GM23248 (cell line): ENCODE results near the gene GUSB. TPM values are rescaled to one million over a fixed set of nuclear protein-coding genes. Genes with fewer than 3 reads are reported as not detected.

Experiments used
- DNase-seq: peaks from one replicate; pipeline ENCODE4 v3.0.0-alpha.2; 2015
- H2AFZ ChIP-seq: fragments of 200-600 bp; sonication (generic); 2 replicates; pipeline ENCODE4 v1.6.1; 2016; ENCODE audit warnings: antibody characterized with exemption
- H3F3A ChIP-seq: fragments of 200-600 bp; sonication (generic); 2 replicates; pipeline ENCODE4 v1.6.1; 2016; ENCODE audit warnings: mild to moderate bottlenecking, antibody characterized with exemption, mixed run types; ENCODE audit not compliant: insufficient read depth
- H3K27ac ChIP-seq: fragments of 200-600 bp; sonication (generic); 2 replicates; pipeline ENCODE4 v1.5.1; 2016; ENCODE audit warnings: mild to moderate bottlenecking
- H3K27me3 ChIP-seq: fragments of 200-600 bp; sonication (generic); replicated peaks from 2 replicates; pipeline ENCODE4 v1.6.1; 2016; ENCODE audit warnings: mild to moderate bottlenecking; ENCODE audit not compliant: insufficient read depth
- H3K36me3 ChIP-seq: fragments of 200-600 bp; sonication (generic); 2 replicates; pipeline ENCODE4 v1.6.1; 2016; ENCODE audit warnings: low read depth, mild to moderate bottlenecking
- H3K4me1 ChIP-seq: fragments of 200-600 bp; sonication (generic); 2 replicates; pipeline ENCODE4 v1.6.1; 2016; ENCODE audit warnings: mild to moderate bottlenecking; ENCODE audit not compliant: insufficient read depth
- H3K4me2 ChIP-seq: fragments of 200-600 bp; sonication (generic); one replicate; pipeline ENCODE4 v1.6.1; 2016; ENCODE audit warnings: mild to moderate bottlenecking; ENCODE audit not compliant: unreplicated experiment
- H3K4me3 ChIP-seq: fragments of 200-600 bp; sonication (generic); 2 replicates; pipeline ENCODE4 v1.5.1; 2016; ENCODE audit warnings: mild to moderate bottlenecking
- H3K79me2 ChIP-seq: fragments of 200-600 bp; sonication (generic); 2 replicates; pipeline ENCODE4 v1.6.1; 2016; ENCODE audit warnings: mild to moderate bottlenecking; ENCODE audit not compliant: insufficient read depth
- H3K9ac ChIP-seq: fragments of 200-600 bp; sonication (generic); 2 replicates; pipeline ENCODE4 v1.6.1; 2016; ENCODE audit warnings: mild to moderate bottlenecking
- H3K9me2 ChIP-seq: fragments of 200-600 bp; sonication (generic); 2 replicates; pipeline ENCODE4 v1.6.1; 2016; ENCODE audit warnings: mixed run types, mild to moderate bottlenecking, moderate library complexity; ENCODE audit not compliant: insufficient read depth
- H3K9me3 ChIP-seq: fragments of 200-600 bp; sonication (generic); one replicate; pipeline ENCODE4 v1.6.1; 2017; ENCODE audit warnings: low read depth
- H4K20me1 ChIP-seq: fragments of 200-600 bp; sonication (generic); 2 replicates; pipeline ENCODE4 v1.6.0; 2016; ENCODE audit not compliant: insufficient read depth
- EZH2 ChIP-seq: fragments of 200-600 bp; sonication (generic); IDR thresholded peaks from 2 replicates; pipeline ENCODE4 v1.6.1; 2018; ENCODE audit warnings: antibody characterized with exemption, mild to moderate bottlenecking; ENCODE audit not compliant: insufficient read depth, poor library complexity, severe bottlenecking
- EZH2phosphoT487 ChIP-seq: fragments of 200-600 bp; sonication (generic); IDR thresholded peaks from 2 replicates; pipeline ENCODE4 v1.6.1; 2018; ENCODE audit warnings: antibody characterized with exemption, moderate library complexity, mild to moderate bottlenecking, low read depth; ENCODE audit not compliant: insufficient read depth
- WGBS, 2 experiments: methylation state at CpG; one replicate each; pipeline ENCODE4 v1.1.6; 2015 to 2017; ENCODE audit warnings: low lambda C conversion rate in 2 of 2, low coverage in 1 of 2; ENCODE audit errors: missing lambda C conversion rate in 2 of 2; 5-methylcytosine and 5-hydroxymethylcytosine counted together
- in situ Hi-C: fragments of 300-500 bp; cut with MboI; formaldehyde crosslinking; loops from 2 replicates; pipeline ENCODE4 v1.15.0; 2020
- polyA plus RNA-seq: library from polyadenylated mRNA; unstranded; fragments of >200 nt; fragmentation: Nextera tagmentation; extraction: Ambion mirVana; gene quantifications from 2 replicates; pipeline ENCODE4 v1.2.1, GENCODE V29; 2016
- total RNA-seq: library from RNA; depleted of rRNA; stranded (reverse); fragments of >200 nt; shearing (Covaris generic); gene quantifications from 2 replicates; pipeline ENCODE4 v1.2.3, GENCODE V29; 2014

The GUSB gene
- total and polyA plus RNA-seq, 2 experiments from 2014 or later = 11.6 to 39.7 TPM

DNA sequence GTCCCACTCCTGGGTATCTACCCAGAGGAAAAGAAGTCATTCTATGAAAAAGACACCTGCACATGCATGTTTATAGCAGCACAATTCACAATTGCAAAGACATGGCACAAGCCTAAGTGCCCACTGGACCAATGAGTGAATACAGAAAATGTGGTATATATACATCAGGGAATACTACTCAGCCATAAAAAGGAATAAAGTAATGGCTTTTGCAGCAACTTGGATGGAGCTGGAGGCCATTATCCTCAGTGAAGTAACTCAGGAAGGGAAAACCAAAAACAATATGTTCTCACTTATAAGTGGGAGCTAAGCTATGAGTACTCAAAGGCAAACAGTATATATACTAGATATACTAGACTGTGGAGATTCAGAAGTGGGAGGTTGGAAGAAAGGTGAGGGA lies 55.4 kb downstream of the GUSB start:
- H3K79me2 ChIP-seq = peaks cover 92% of the 10 kb centered on the region
- no peak overlapping the region for H3K4me2 ChIP-seq
- 0 out of 2 replicates have a peak, but pooled peaks cover 6% of the 10 kb centered on the region for H4K20me1 ChIP-seq
- H3K9me3 ChIP-seq = no peaks in the 10 kb centered on the region
- no peaks in the 10 kb centered on the region for H3K9me2 ChIP-seq
- in situ Hi-C loops = no loop called here
- no peaks in the 10 kb centered on the region for H3F3A ChIP-seq
- H3K4me3 ChIP-seq = no peak overlapping the region
- H3K9ac ChIP-seq = no peak overlapping the region
- H3K4me1 ChIP-seq = no peaks in the 10 kb centered on the region
- TF ChIP-seq EZH2phosphoT487 (no peak), EZH2 (no peak)
- no peak overlapping the region for H2AFZ ChIP-seq
- no peak overlapping the region for H3K27ac ChIP-seq
- no peaks in the 10 kb centered on the region for H3K36me3 ChIP-seq
- H3K27me3 ChIP-seq = no peaks in the 10 kb centered on the region
- no peak for DNase-seq

DNA sequence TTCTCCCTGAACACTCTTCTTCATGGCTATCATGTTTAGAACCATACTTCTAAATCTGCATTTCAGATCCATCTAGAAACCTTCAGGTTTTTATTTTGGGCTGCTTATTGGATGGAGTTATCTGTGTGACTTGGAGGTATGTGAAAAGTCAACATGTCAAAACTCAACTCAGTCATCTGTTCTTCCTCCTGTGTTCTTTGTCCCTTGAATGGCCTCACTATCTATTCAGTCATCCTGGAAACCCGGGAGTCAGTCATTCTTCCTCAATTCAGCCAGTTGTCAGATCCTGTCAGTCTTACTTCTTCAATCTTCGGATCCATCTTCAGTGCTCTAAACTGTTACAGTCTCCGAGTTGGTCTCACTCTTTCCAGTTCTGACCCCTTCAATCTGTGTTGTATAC lies 57.0 kb downstream of the GUSB start:
- no peaks in the 10 kb centered on the region for H3K9me2 ChIP-seq
- no peak overlapping the region for H3K9ac ChIP-seq
- no peaks in the 10 kb centered on the region for H3K4me1 ChIP-seq
- in situ Hi-C loops = no loop called here
- no peaks in the 10 kb centered on the region for H3K36me3 ChIP-seq
- TF ChIP-seq EZH2phosphoT487 (no peak), EZH2 (no peak)
- H3K9me3 ChIP-seq = no peaks in the 10 kb centered on the region
- H3K27me3 ChIP-seq = no peaks in the 10 kb centered on the region
- no peak overlapping the region for H3K27ac ChIP-seq
- H3K4me2 ChIP-seq = no peak overlapping the region
- H3F3A ChIP-seq = no peaks in the 10 kb centered on the region
- DNase-seq = no peak
- 0 out of 2 replicates have a peak, but pooled peaks cover under 1% of the 10 kb centered on the region for H4K20me1 ChIP-seq
- H3K79me2 ChIP-seq = peaks cover 92% of the 10 kb centered on the region
- no peak overlapping the region for H2AFZ ChIP-seq
- H3K4me3 ChIP-seq = no peak overlapping the region
- 97 to 99% methylated on average over 3 of the region's 3 CpGs for WGBS, 2 experiments

DNA sequence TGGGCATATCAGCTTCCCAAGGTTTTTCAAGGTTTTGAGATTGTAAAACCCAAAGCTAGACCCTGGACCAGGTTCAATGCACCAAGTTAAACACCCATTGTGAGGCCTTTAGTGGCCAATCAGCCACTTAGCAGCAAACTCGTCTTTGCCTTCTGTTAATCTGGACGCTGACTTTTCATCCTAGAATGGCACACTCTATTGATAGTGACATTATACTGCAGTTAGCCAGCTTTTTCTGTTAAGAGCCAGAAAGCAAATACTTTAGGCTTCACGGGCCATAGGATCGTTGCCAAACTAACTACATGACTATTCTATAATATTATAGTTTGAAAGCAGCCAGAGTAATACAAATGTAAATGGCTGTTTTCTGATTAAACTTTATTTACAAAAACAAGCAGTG lies 57.8 kb downstream of the GUSB start:
- H3K4me1 ChIP-seq = no peaks in the 10 kb centered on the region
- H3K9me2 ChIP-seq = no peaks in the 10 kb centered on the region
- H3K27me3 ChIP-seq = no peaks in the 10 kb centered on the region

DNA sequence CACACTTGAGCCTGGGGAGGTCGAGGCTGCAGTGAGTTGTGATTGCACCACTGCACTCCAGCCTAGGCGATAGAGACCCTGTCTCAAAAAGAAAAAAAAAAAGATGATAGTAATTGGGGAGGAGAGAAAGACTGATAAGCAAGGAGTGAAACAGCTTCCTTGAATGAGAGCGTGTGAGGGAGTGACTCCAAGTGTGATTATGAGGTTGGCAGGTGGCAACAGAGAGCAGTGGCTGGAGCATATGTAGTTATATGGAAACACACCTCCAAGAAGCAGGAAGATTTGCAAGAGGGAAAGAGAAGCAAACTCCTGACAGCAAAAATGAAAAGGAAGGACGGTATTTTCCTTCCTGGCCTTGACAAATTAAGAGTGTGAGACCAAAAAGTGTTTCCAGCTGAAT lies 58.7 kb downstream of the GUSB start:
- peaks cover 92% of the 10 kb centered on the region for H3K79me2 ChIP-seq
- H3K9ac ChIP-seq = no peak overlapping the region
- 87 to 90% methylated on average over 4 of the region's 4 CpGs for WGBS, 2 experiments
- H3K27ac ChIP-seq = no peak overlapping the region
- no peak for TF ChIP-seq EZH2
- no peak for TF ChIP-seq EZH2phosphoT487
- H3K4me1 ChIP-seq = no peaks in the 10 kb centered on the region
- H4K20me1 ChIP-seq = no peaks in the 10 kb centered on the region
- H3K9me3 ChIP-seq = no peaks in the 10 kb centered on the region
- no peak overlapping the region for H3K4me2 ChIP-seq
- in situ Hi-C loops = no loop called here
- no peaks in the 10 kb centered on the region for H3K27me3 ChIP-seq
- H2AFZ ChIP-seq = no peak overlapping the region
- H3K36me3 ChIP-seq = no peaks in the 10 kb centered on the region
- H3K9me2 ChIP-seq = no peaks in the 10 kb centered on the region
- DNase-seq = no peak
- H3F3A ChIP-seq = no peaks in the 10 kb centered on the region
- H3K4me3 ChIP-seq = no peak overlapping the region

More for the DNA sequence above, 57.8 kb downstream of the GUSB start:
- Histone ChIP-seq H3K9me3 (no peaks in the 10 kb centered on the region), H3K36me3 (no peaks in the 10 kb centered on the region), H3F3A (no peaks in the 10 kb centered on the region), H3K27ac (no peak overlapping the region), H3K9ac (no peak overlapping the region), H4K20me1 (no peaks in the 10 kb centered on the region), H3K79me2 (peaks cover 93% of the 10 kb centered on the region), H2AFZ (no peak overlapping the region), H3K4me2 (no peak overlapping the region), H3K4me3 (no peak overlapping the region)
- no peak for TF ChIP-seq EZH2
- no peak for TF ChIP-seq EZH2phosphoT487
- WGBS, 2 experiments = 87 to 90% methylated on average over 4 of the region's 4 CpGs
- DNase-seq = peak; percentile 1
- in situ Hi-C loops = no loop called here
